NK-92 treated with Interleukin-12 subunit alpha and Interleukin-12 subunit beta, amount 100 ng/mL, for 24 hours (cell line): ENCODE data around the gene PCSK5.
"Not testable (repeated sequence)": the region's sequence is repeated elsewhere in the genome, so short reads cannot be mapped to it uniquely, and the experiment has no call there.

Experiments used
- DNase-seq: peaks from one replicate; lab custom pipeline; 2025; lab: John Stamatoyannopoulos, UW

Gene PCSK5

DNA sequence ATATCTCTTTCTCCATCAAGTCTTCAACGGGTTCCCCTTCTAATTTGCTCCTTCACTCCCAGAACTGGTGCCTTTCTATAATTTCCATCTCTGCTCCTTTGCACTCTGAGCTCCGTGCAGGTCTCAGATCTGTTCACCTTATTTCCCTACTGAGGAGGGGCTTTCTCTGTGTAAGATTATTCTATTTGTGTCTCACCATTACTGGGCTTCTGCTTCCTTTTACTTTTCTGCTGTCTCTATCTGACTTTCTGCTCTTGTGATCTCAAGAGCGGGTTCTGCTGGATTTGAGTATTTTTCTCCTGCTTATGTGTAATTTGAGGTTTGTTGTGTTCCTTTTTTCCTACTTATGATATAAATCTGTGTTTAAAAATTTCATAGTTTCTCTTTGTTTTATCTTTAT, 117.5 kb downstream of the PCSK5 start:
- DNase-seq: no peak

DNA sequence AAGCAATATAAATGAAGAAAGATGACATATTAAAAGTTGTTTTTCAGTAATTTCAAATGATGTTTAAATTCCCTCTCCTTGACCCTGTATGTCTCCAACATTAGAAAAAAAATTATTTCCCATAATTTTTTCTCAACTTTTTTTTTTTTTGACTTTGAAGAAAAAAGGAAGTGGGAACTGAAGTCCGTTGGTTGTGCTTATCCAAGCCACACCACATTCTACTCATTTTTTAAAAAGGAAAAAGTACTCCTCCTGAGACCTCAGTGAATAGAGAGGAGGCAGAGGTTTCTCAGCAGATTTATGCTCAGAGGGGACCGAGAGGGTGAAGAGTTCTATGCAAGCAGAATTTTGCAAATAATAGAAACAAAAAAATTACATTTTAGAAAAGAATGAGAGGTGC, 123.3 kb downstream of the PCSK5 start:
- no peak for DNase-seq

DNA sequence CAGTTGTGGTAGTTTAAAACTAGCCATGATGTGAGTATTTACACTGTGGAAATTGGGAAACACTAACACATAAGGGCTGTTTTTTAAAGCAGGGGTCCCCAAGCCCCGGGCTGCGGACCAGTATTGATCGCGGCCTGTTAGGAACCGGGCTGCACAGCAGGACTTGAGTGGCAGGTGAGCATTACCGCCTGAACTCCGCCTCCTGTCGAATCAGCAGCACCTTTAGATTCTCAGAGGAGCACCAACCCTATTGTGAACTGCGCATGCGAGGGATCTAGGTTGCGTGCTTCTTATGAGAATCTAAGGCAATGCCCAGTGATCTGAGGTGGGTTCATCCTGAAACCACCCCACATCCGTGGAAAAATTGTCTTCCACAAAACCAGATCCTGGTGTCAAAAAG, 127.8 kb downstream of the PCSK5 start:
- DNase-seq: no peak

DNA sequence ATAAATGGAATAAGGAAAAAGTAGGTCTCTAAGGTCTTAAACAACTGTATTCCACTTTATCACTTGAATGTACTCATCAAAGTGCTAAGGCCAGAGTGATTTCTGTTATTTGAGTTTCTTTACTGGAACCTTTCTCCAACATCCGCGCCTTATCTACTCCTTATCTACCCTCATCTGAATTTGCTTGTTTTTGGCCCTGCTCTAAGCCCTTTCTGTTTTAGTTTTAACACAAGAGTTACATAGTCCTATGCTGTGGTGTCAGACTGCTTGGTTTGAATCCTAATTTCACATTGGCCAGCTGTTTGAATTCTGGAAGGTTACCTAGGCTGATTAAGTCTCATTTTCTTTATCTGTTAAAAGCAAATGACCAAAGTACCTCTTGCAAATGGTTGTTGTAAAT, 128.3 kb downstream of the PCSK5 start:
- DNase-seq: no peak

DNA sequence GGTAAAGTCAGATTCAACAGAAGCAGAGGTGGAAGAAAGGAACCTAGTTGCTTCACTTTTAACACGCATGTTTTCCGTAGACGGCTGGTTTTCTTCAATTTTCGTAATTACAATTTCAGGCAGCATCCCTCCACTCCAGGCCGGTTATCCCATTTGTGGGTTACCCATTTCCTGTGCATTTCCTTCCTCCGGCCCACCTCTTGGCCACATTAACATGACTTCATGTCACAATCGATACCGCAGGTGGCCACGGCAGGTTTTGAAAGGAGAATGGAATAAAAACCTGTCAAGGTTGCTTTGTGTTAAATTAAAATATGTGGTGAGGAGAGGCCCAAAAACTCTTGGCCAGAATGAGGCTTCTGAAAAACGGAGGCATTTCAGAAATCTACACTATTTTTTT, 130.2 kb downstream of the PCSK5 start:
- no peak for DNase-seq

DNA sequence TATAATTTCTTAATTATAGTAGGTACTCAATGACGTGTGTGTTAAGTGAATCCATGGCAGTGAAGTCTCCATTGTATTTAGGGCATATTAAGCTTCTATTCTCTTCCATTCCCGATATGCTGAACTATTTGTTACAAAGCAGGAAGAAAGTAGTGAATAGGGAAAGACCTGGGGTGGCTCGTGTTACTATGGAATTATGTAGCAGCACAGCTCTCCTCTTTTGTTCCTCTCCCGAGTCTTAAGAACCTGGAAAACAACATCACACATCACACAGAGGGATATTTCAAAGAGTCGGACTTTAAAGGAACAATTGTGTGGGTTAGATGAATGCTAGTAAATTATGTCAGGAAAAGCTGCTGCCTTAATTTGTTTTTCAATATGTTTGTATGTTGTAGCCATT, 131.8 kb downstream of the PCSK5 start:
- no peak for DNase-seq

DNA sequence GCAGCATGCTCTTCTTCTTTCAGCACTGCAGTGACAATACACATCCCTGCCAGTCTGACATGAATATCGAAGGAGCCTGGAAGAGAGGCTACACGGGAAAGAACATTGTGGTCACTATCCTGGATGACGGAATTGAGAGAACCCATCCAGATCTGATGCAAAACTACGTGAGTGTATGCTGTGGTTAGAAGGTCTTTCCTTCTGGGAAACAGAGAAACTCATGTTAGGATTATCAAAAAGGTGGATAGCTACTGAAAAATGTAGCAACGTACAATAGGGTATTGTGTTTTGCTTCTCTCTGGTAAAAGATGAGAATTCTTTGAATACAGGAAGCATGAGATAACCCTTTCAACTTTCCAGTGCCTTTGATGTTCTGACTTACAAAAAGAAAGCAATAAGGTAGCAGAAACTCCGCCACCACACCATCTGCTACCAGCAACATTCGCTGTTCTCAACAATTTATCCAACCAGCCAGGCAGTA, 133.3 kb downstream of the PCSK5 start:
- DNase-seq: no peak

DNA sequence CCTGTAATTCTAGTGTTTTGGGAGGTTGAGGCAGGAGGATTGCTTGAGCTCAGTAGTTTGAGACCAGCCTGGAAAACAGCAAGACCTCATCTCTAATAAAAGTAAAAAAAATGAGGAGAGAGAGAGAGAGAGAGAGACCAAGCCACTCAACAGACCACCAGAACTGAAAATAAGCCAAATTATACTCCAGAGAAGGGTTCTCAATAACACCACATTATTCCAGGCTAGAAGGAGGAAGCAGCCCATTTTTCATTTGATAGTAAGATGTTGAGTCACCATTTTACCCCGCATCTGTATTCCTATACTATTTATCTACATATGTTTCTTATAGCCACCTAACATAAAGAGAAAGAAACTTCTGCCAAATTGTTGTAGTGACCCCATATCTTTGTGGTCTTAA, 134.8 kb downstream of the PCSK5 start:
- no peak for DNase-seq

DNA sequence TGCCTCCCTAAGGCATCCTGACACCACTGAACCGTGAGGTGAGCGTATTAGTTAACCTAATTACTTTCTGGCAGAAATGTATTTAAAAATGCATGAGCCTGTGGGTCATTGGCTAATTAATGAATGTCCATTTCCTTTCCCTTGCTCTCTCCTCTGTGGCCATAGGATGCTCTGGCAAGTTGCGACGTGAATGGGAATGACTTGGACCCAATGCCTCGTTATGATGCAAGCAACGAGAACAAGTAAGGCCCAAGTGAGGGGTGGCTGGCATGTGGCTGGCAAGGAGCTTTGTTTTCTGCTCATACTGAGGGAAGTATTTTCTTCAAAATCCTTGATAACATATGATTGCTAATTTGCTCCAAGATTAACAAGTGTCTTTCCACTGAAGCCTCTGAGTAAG, 136.3 kb downstream of the PCSK5 start:
- no peak for DNase-seq

DNA sequence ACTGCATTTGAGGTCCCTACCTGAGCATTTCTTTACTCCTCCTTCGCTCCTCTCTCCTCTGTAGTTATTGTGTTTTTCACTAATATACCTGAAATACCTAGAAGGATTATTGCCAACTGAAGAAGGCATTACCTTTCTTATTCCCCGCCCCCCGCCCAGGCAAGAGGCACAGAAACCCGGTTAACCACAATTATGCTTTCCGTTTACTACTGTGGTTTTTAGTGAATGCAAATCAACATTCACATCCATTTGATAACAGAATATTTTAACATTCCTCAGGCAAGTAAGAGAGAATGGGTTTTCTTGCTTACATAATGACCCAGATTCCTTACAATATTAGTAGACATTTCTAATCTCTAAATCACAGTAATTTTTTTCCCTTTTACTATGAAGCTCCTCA, 136.9 kb downstream of the PCSK5 start:
- DNase-seq: no peak

DNA sequence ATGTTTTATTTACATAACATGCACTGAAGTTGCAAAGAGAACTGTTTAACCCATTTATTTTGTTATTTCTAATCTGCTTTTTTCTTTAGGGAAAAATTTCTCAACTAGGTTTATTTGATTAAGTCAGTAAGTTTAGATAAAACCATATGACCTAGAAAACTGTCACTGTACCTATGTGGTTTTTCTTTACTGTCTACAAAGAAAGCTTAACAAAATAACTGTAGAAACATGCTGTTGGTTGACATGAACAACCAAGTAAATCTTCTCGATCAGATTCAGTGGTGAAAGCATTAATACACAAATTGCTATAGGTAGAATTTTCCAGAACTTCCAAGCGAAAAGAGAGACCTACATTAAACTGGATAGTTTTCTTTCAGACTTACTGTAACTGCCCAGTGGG, 137.4 kb downstream of the PCSK5 start:
- DNase-seq: no peak

DNA sequence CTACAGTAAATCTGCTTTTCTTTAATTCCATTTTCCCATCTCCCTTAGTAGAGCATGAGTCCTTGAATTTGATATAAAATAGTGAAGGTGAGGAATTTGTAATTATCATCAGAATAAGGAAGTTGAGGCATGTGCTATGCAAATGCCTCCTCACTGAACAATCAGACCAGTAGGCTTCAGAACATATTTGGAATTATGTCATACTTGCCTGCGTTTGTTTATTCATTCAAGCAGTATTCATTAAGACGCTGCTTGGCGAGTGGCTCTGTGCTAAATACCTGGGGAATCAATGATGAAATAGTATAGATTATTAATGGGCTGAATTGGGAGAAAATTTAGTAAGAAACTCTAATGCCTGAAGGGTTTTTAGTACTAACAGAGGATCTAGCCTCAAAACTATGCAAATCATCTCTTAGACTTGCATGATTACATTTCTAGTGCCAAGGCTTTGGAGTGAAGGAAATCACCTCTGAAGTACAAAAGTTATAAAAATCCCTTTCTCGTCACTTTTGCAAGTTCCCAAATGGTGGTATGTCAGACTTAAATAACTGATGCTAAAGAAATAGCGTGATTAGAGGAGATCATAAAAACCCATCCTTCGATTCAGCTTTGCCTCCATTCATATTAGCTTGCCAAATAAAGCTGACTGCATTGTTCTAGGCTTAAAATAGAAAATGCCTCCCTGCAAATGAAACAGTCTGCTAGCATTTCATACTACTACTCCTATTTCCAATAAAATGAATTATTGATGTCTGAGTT, 141.7 kb downstream of the PCSK5 start:
- DNase-seq: no peak

DNA sequence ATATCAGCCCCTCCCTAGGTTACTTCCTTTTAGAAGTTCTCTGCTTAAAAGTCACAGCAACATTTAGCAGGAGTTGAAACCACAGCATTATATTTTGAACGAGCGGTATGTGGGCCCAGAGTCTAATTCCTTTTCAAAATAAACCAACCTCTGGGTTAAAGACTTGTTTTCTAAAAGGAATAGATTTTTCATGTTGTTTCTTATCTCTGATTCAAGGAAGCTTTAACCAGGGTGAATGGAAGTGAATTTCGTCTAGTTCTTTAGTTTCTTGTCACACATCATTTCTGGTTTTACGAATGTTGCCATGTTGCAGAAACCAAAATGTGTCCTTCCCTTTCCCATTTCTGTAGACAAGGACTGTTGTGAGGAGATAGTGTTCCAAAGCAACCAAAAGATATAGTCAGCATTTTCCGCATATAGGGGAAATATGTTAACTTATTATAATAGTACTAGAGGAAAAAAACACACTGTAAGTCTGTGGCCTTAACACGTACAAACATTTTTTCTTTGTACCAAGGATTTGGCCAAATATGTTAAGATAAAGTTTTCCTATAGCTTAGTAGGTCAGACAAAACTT, 142.4 kb downstream of the PCSK5 start:
- DNase-seq: no peak

DNA sequence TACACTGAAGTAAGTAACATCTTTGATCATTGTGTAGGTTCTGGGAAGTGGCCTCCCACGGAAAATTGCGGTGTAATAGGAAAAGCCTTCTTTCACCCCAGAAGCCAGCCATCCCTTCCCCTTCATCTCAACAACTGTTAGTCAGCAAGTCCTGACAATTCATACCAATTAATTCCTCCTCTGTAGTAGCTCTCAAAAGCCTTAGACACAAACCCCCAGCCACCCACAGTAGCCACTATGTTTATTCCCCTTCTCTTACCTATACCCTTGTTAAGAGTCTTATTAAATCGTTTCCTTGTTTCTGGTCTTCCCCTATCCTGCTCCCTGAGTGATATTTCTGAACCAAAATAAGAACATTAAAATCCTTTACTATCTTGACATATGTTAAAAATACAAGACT, 143.6 kb downstream of the PCSK5 start:
- no peak for DNase-seq

DNA sequence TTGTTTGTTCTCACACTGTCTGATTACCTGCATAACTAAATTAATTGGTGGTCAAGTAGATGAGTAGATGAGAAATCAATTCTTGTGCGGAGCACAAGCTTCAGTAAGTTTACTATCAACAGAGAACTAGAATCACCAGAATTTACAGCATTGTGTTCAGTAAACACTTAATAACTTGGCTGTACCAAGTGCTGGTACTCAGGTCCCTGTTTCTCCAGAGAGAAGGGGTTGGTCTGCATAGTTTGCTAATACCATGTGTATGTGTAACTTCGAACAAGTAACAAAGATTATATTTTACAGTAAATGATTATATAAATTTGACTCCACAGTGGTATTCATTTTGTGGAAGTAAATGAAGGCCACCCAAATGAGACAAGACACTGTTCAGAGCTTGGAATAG, 146.3 kb downstream of the PCSK5 start:
- DNase-seq: no peak

DNA sequence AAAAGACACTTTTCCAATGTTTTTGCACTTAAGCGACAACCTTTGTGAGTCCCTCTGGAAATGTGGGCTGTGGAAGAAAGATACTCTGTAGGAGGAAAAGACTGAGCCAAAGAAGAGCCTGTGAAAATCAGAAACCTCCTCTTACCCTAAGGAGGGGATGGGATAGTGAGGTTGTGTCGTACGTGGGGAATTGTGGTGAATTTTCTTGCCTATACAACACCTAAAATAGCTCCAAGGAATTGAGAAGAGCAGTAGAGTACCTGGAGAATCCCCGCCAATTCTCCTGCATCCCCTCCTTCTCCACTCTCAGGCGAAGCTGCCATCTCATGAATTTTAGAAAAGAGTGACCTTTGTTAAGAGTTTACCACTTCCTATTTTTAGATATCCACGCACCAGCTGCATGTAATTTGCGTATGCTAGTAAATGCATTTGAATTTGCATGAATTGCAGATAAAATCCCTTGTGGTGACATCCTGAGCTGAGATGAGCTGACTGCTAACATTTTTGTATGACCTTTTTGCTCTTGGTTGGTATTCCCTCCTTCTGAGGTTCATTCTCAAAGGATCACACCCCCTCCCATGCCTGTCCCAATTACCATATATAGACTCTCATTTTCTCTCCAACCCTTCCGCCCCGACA, 147.2 kb downstream of the PCSK5 start:
- DNase-seq: no peak

DNA sequence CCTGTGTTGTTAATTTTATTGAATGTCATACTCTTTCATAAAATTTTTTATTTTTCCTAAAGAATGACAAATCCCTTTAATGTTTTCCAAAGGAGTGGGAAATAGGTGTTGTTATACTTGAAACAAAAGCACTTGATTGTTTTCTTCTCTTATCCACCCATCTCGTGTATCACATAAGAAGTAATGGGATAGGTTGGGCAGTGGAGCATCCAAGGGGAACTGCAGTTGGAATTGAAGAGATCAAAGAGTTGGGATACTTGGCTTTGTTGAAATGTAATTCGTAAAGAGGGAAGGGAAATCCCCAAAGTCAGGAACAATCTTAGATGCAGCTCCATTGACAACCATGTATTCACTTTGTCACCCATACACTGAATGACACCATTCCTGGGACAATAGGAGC, 148.0 kb downstream of the PCSK5 start:
- no peak for DNase-seq

DNA sequence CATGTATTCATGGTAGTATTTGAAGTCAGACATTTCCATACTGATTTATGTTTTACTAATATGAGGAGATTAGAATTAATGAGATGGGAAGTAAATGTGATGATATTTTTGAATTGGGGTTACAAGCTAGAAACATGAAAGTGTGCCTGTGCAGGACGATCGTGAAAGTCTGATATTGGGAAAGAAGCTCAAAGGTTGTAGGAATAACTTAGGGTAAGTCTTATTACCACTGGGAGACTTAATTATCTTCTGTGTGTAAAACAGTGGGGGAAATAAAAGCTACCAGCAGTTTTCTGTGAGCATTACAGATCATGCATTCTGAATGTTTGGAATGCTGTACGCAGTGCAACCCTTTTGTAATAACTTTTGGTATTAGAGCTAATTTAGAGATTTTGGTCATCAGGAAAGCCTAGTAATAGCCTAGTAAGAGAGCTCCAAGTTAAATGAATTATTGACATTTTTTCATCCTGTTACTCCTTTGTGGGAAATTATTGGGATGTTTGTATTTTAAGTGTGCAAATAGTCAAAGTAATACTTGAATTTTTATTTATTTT, 153.9 kb downstream of the PCSK5 start:
- no peak for DNase-seq

DNA sequence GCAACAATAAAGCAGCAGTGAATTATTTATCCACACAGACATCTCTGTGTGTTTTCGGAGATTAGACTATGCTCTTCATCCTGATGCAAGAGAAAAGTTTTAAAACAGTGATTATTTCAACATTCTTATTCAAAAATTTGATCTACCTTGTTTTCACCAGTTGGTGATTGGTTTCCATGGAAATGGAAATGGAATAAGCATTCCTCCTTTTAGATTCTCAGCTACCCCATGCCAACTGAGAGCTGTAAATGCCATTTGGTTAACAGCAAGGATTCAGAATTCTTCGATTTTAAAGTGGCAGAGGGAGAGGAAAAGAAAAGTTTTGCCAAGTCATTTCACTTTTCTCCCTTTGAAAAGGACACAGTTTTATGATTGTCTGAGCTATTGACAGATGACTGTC, 154.7 kb downstream of the PCSK5 start:
- no peak for DNase-seq

DNA sequence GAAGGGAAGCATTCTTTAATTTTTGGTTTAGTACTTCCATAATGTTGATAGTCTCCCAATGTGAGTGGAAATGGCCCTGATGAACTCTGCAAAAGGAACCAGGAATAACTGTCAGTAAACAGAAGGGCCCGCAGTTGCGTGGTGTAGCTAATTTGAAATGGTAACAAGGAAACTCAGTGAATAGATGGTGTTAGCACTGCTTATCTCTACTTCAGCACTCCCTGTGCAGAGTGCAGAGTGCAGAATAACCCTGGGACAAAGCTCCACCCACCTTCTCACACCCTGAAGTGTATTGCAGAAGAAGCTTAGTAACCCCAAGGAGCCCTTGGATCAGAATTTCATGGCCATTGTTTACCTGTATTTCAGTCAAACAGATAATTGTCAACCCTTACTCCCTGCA, 158.9 kb downstream of the PCSK5 start:
- DNase-seq: no peak

DNA sequence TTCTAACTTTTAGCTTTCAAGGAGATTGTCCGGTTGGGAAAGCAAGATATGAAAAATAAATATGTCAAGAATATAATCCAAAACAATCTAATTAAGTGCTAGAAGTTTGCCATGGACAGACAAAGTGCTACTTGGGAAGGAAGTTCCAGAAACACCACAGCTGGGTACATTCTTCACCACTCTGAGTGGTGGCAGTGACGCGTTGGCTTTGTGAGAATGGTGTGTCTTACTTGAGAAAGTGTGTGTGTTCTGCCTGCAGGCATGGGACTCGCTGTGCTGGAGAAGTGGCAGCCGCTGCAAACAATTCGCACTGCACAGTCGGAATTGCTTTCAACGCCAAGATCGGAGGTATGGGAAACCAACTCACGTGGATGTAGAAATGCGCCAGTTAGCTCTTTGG, 177.2 kb downstream of the PCSK5 start:
- DNase-seq: no peak

DNA sequence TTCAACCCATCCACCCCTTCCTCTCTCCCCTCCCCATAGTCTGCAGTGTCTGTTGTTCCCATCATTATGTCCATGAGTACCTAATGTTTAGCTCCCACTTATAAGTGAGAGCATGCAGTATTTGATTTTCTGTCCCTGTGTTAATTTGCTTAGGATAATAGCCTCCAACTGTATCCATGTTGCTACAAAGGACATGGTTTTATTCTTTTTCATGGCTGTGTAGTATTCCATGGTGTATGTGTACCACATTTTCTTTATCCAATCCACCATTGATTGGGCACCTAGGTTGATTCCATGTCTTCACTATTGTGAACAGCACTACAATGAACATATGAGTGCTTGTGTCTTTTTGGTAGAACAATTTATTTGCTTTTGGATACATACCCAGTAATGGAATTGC, 187.1 kb downstream of the PCSK5 start:
- DNase-seq: no peak

DNA sequence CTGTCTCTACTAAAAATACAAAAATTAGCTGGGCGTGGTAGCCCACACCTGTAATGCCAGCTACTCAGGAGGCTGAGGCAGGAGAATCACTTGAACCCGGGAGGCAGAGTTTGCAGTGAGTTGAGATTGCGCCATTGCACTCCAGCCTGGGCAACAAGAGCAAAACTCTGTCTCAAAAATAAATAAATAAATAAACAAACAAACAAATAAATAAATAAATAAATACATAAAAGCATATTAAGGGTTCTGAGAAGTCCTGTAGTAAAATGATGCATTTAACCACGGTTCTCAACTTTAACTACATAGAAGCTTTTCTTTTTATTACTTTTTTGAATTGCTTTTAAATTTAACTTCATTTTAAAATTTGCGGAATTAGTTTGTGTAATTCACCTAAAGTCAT, 190.8 kb downstream of the PCSK5 start:
- not testable (repeated sequence) for DNase-seq
